HCT116 (cell line): Measurements from ENCODE around the gene C2orf92. TPM values are rescaled to one million over a fixed set of nuclear protein-coding genes. Genes with fewer than 3 reads are reported as not detected.

Experiments used
- ATAC-seq: fragments of 200-7000 bp; cut with Tn5 transposase; 2 replicates; pipeline ENCODE4 v1.9.1; 2020; ENCODE audit warnings: mild to moderate bottlenecking, moderate library complexity
- BruUV-seq: library from RNA; stranded (reverse); fragments of 400-500 nt; replicated peaks from 2 replicates; lab custom pipeline; 2021; lab: Mats Ljungman, UMichigan
- CTCF ChIA-PET: fragments of 300-600 bp; sonication (Branson Sonifier 250); formaldehyde crosslinking; loops from one replicate; lab custom pipeline; 2021; ENCODE audit warnings: antibody characterized with exemption; lab: Charles Lee
- POLR2A ChIA-PET: fragments of 300-600, 350-600 bp; sonication (Branson Sonifier 250); formaldehyde crosslinking; loops from one replicate; lab custom pipeline; 2021; ENCODE audit warnings: antibody characterized with exemption; lab: Charles Lee
- RAD21 ChIA-PET, 2 experiments: fragments of 300-600 bp; sonication (Branson Sonifier 250); formaldehyde crosslinking; loops; one replicate each; lab custom pipeline; 2023; ENCODE audit warnings: low total read pairs in 2 of 2; ENCODE audit not compliant: uncharacterized antibody in 2 of 2, unreplicated experiment in 2 of 2, low non-redundant PET in 1 of 2; lab: Charles Lee
- DNase-seq: peaks from one replicate; pipeline ENCODE4 v3.0.0-alpha.2; 2010; ENCODE audit warnings: low read depth, low spot score
- H2AFZ ChIP-seq: fragments of 200-600 bp; shearing (Covaris generic), sonication (generic); 2 replicates; pipeline ENCODE4 v1.6.1; 2017; ENCODE audit warnings: low read depth, mixed run types, mixed read lengths, antibody characterized with exemption, low read length; ENCODE audit not compliant: poor library complexity, severe bottlenecking
- H3K27ac ChIP-seq: 2 replicates; pipeline ENCODE4 v1.5.1; 2012; ENCODE audit warnings: low read depth, low read length
- H3K27me3 ChIP-seq: fragments of 200-600 bp; sonication (generic); 2 replicates; pipeline ENCODE4 v1.6.1; 2016; ENCODE audit warnings: mixed run types, low read length, mixed read lengths; ENCODE audit not compliant: insufficient read depth
- H3K36me3 ChIP-seq, 2 experiments: fragments of 200-500 bp in 1 of 2; fragments of 200-600 bp in 1 of 2; sonication (Bioruptor generic) in 1 of 2; sonication (generic) in 1 of 2; 2 replicates each; pipeline versions ENCODE4 v1.5.1 to v1.6.1; 2014 to 2016; ENCODE audit warnings: low read length in 2 of 2, inconsistent platforms in 1 of 2, mixed read lengths in 1 of 2, mixed run types in 1 of 2; ENCODE audit not compliant: insufficient read depth in 2 of 2, control insufficient read depth in 1 of 2
- H3K4me1 ChIP-seq, 2 experiments: fragments of 200-600 bp in 1 of 2; sonication (generic) in 1 of 2; 2 replicates each; pipeline versions ENCODE4 v1.5.1 to v1.6.1; 2012 to 2017; ENCODE audit warnings: low read length in 2 of 2, inconsistent platforms in 1 of 2, mild to moderate bottlenecking in 1 of 2, mixed read lengths in 1 of 2, mixed run types in 1 of 2, moderate library complexity in 1 of 2; ENCODE audit not compliant: insufficient read depth in 2 of 2, control insufficient read depth in 1 of 2
- H3K4me2 ChIP-seq: fragments of 200-600 bp; sonication (generic); 2 replicates; pipeline ENCODE4 v1.6.1; 2017; ENCODE audit warnings: mixed run types, low read length, mixed read lengths
- H3K4me3 ChIP-seq, 2 experiments: fragments of 200-600 bp in 1 of 2; sonication (generic) in 1 of 2; replicated peaks in 1 of 2; 2 replicates each; pipeline ENCODE4 v1.5.1; 2011 to 2016; ENCODE audit warnings: low read length in 2 of 2, control low read depth in 1 of 2, low read depth in 1 of 2, mild to moderate bottlenecking in 1 of 2, mixed read lengths in 1 of 2, mixed run types in 1 of 2
- H3K79me2 ChIP-seq: fragments of 200-600 bp; sonication (generic); 2 replicates; pipeline ENCODE4 v1.6.1; 2017; ENCODE audit warnings: mild to moderate bottlenecking, mixed run types, low read length, moderate library complexity, mixed read lengths; ENCODE audit not compliant: insufficient read depth
- H3K9ac ChIP-seq: fragments of 200-600 bp; sonication (generic); 2 replicates; pipeline ENCODE4 v1.6.1; 2016; ENCODE audit warnings: low read length, mixed read lengths
- H3K9me2 ChIP-seq: fragments of 200-600 bp; sonication (generic), shearing (Covaris generic); 2 replicates; pipeline ENCODE4 v1.6.1; 2017; ENCODE audit warnings: mixed run types, mild to moderate bottlenecking, moderate library complexity; ENCODE audit not compliant: insufficient read depth
- H3K9me3 ChIP-seq, 2 experiments: fragments of 200-500 bp in 1 of 2; fragments of 200-600 bp in 1 of 2; sonication (Bioruptor generic) in 1 of 2; sonication (generic) in 1 of 2; 2 replicates each; pipeline ENCODE4 v1.6.1; 2014 to 2017; ENCODE audit warnings: low read length in 2 of 2, mixed read lengths in 2 of 2, inconsistent platforms in 1 of 2, low read depth in 1 of 2, mild to moderate bottlenecking in 1 of 2, mixed run types in 1 of 2, moderate library complexity in 1 of 2; ENCODE audit not compliant: control insufficient read depth in 1 of 2, insufficient read depth in 1 of 2
- H4K20me1 ChIP-seq: fragments of 200-600 bp; sonication (generic), shearing (Covaris generic); 2 replicates; pipeline ENCODE4 v1.6.1; 2017; ENCODE audit warnings: mixed run types, mild to moderate bottlenecking, moderate library complexity; ENCODE audit not compliant: insufficient read depth
- ATF3 ChIP-seq: IDR thresholded peaks from 2 replicates; pipeline ENCODE4 v1.6.1; 2012
- CBX3 ChIP-seq: IDR thresholded peaks from 2 replicates; pipeline ENCODE4 v1.6.1; 2012; ENCODE audit warnings: low read depth
- EGR1 ChIP-seq: IDR thresholded peaks from 2 replicates; pipeline ENCODE4 v1.6.1; 2012; ENCODE audit warnings: low read depth
- ELF1 ChIP-seq: IDR thresholded peaks from 2 replicates; pipeline ENCODE4 v1.6.1; 2012; ENCODE audit warnings: low read depth, borderline replicate concordance
- EZH2 ChIP-seq: fragments of 200-600 bp; sonication (generic); IDR thresholded peaks from 2 replicates; pipeline ENCODE4 v1.6.1; 2017; ENCODE audit warnings: antibody characterized with exemption, mixed run types
- EZH2phosphoT487 ChIP-seq: fragments of 200-600 bp; IDR thresholded peaks from 2 replicates; pipeline ENCODE4 v1.6.1; 2018; ENCODE audit warnings: antibody characterized with exemption, borderline replicate concordance
- FOSL1 ChIP-seq: IDR thresholded peaks from 2 replicates; pipeline ENCODE4 v1.6.1; 2012; ENCODE audit warnings: low read depth
- JUND ChIP-seq: IDR thresholded peaks from 2 replicates; pipeline ENCODE4 v1.6.1; 2012
- POLR2A ChIP-seq: IDR thresholded peaks from 2 replicates; pipeline ENCODE4 v1.7.0; 2011; ENCODE audit warnings: borderline replicate concordance; ENCODE audit not compliant: insufficient read depth, insufficient read length; ENCODE audit errors: extremely low read depth
- SIN3A ChIP-seq: IDR thresholded peaks from 2 replicates; pipeline ENCODE4 v1.6.1; 2012; ENCODE audit warnings: low read depth
- SP1 ChIP-seq: IDR thresholded peaks from 2 replicates; pipeline ENCODE4 v1.6.1; 2012; ENCODE audit warnings: low read depth
- SRF ChIP-seq: IDR thresholded peaks from 2 replicates; pipeline ENCODE4 v1.6.1; 2012; ENCODE audit warnings: low read depth
- TCF7L2 ChIP-seq: IDR thresholded peaks from 2 replicates; pipeline ENCODE4 v1.7.0; 2011; ENCODE audit warnings: borderline replicate concordance, inconsistent platforms; ENCODE audit not compliant: insufficient read depth, insufficient read length; ENCODE audit errors: extremely low read depth
- ZFX ChIP-seq: fragments of 450-650 bp; IDR thresholded peaks from 2 replicates; pipeline ENCODE4 v1.6.1; 2017
- ZNF274 ChIP-seq: fragments of 200-500 bp; sonication (Bioruptor generic); IDR thresholded peaks from 2 replicates; pipeline ENCODE4 v1.6.1; 2014; ENCODE audit warnings: mild to moderate bottlenecking, low read depth, low read length, inconsistent platforms
- intact Hi-C: fragments of 100-400 bp; cut with micrococcal nuclease; formaldehyde crosslinking; loops from 2 replicates; pipeline ENCODE4 v1.10.0; 2022
- total RNA-seq: library from RNA; stranded (reverse); gene quantifications from one replicate; pipeline ENCODE4 v1.2.1, GENCODE V29; 2021; ENCODE audit not compliant: unreplicated experiment
- TF ChIP-seq, protein P1 (sequence below): IDR thresholded peaks from 2 replicates; pipeline ENCODE4 v1.6.1; 2011; ENCODE audit warnings: mild to moderate bottlenecking, low read length, moderate library complexity; ENCODE audit not compliant: insufficient replicate concordance; ENCODE audit errors: extremely low read depth
- TF ChIP-seq, protein P2 (sequence below): IDR thresholded peaks from 2 replicates; pipeline ENCODE4 v1.6.1; 2012; ENCODE audit warnings: low read depth
- TF ChIP-seq, protein P3 (sequence below), 3 experiments: fragments of 200-600 bp in 1 of 3; sonication (generic) in 1 of 3; IDR thresholded peaks in 2 of 3; conservative IDR thresholded peaks in 1 of 3; 2 replicates each; pipeline ENCODE4 v1.5.1; 2012 to 2017; ENCODE audit warnings: low read depth in 2 of 3, low read length in 2 of 3, antibody characterized with exemption in 1 of 3, borderline replicate concordance in 1 of 3, control low read depth in 1 of 3, mild to moderate bottlenecking in 1 of 3, mixed read lengths in 1 of 3, mixed run types in 1 of 3, moderate library complexity in 1 of 3; ENCODE audit not compliant: insufficient read depth in 1 of 3

C2orf92 gene
- total RNA-seq, 1 experiment from 2014 or later: 3.0 TPM

GRCh38 chr2:97663962-97664635, 5.4 kb upstream of the C2orf92 start, which contains the start of gene ACTR1B (continued):
- TF ChIP-seq, protein P1, sequence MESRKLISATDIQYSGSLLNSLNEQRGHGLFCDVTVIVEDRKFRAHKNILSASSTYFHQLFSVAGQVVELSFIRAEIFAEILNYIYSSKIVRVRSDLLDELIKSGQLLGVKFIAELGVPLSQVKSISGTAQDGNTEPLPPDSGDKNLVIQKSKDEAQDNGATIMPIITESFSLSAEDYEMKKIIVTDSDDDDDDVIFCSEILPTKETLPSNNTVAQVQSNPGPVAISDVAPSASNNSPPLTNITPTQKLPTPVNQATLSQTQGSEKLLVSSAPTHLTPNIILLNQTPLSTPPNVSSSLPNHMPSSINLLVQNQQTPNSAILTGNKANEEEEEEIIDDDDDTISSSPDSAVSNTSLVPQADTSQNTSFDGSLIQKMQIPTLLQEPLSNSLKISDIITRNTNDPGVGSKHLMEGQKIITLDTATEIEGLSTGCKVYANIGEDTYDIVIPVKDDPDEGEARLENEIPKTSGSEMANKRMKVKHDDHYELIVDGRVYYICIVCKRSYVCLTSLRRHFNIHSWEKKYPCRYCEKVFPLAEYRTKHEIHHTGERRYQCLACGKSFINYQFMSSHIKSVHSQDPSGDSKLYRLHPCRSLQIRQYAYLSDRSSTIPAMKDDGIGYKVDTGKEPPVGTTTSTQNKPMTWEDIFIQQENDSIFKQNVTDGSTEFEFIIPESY: no peak
- TF ChIP-seq SRF (no peak), EZH2 (no peak), SP1 (peak; percentile 96)

- DNase-seq: peak; percentile 43
- Histone ChIP-seq H4K20me1 (no peaks in the 10 kb centered on the region), H3K9me3 (no peaks in the 10 kb centered on the region), H3K4me2 (peak overlapping the region; percentile 86), H3K9ac (peak overlapping the region; percentile 77), H3K9me2 (no peaks in the 10 kb centered on the region), H3K79me2 (peaks cover 30% of the 10 kb centered on the region), H3K27me3 (no peaks in the 10 kb centered on the region), H3K27ac (peak overlapping the region; percentile 79), H3K4me1 (peaks cover 6 to 20% of the 10 kb centered on the region in 2 experiments; a peak in 3 of 4 replicates), H2AFZ (peak overlapping the region; percentile 81), H3K36me3 (no peaks in the 10 kb centered on the region; a peak in 1 of 4 replicates), H3K4me3 (peak overlapping the region; percentile 62 to 88)
- ChIA-PET POLR2A (interaction anchor here (0.6 to 1.5 kb wide), 9 partner anchors 8 to 93 kb away, joined by 3 to 22 read pairs (median 4); partner anchors contain the start of gene COX5B), CTCF (interaction anchor here (0.7 to 1.7 kb wide), 9 partner anchors 9 to 76 kb away, joined by 3 to 12 read pairs (median 7); partner anchors contain the start of gene COX5B), RAD21 (interaction anchor here (0.6 to 0.9 kb wide), 2 partner anchors 33 kb away, joined by 3 read pairs; no protein-coding TSS in a partner anchor)
- BruUV-seq: TSS peak; percentile 94
- ATAC-seq: peak; percentile 18; the same call in 1 of the 2 replicates
- intact Hi-C loops: loop anchor here (1.0 kb wide), 1 partner anchor 33 kb away; no protein-coding TSS in a partner anchor
- no peak for TF ChIP-seq TCF7L2
- TF ChIP-seq JUND: no peak
- no peak for TF ChIP-seq SRF
- no peak for TF ChIP-seq CBX3
- TF ChIP-seq, protein P2, sequence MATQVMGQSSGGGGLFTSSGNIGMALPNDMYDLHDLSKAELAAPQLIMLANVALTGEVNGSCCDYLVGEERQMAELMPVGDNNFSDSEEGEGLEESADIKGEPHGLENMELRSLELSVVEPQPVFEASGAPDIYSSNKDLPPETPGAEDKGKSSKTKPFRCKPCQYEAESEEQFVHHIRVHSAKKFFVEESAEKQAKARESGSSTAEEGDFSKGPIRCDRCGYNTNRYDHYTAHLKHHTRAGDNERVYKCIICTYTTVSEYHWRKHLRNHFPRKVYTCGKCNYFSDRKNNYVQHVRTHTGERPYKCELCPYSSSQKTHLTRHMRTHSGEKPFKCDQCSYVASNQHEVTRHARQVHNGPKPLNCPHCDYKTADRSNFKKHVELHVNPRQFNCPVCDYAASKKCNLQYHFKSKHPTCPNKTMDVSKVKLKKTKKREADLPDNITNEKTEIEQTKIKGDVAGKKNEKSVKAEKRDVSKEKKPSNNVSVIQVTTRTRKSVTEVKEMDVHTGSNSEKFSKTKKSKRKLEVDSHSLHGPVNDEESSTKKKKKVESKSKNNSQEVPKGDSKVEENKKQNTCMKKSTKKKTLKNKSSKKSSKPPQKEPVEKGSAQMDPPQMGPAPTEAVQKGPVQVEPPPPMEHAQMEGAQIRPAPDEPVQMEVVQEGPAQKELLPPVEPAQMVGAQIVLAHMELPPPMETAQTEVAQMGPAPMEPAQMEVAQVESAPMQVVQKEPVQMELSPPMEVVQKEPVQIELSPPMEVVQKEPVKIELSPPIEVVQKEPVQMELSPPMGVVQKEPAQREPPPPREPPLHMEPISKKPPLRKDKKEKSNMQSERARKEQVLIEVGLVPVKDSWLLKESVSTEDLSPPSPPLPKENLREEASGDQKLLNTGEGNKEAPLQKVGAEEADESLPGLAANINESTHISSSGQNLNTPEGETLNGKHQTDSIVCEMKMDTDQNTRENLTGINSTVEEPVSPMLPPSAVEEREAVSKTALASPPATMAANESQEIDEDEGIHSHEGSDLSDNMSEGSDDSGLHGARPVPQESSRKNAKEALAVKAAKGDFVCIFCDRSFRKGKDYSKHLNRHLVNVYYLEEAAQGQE: no peak
- no peak for TF ChIP-seq EZH2phosphoT487
- no peak for TF ChIP-seq ATF3
- TF ChIP-seq FOSL1: no peak
- TF ChIP-seq, protein P3, sequence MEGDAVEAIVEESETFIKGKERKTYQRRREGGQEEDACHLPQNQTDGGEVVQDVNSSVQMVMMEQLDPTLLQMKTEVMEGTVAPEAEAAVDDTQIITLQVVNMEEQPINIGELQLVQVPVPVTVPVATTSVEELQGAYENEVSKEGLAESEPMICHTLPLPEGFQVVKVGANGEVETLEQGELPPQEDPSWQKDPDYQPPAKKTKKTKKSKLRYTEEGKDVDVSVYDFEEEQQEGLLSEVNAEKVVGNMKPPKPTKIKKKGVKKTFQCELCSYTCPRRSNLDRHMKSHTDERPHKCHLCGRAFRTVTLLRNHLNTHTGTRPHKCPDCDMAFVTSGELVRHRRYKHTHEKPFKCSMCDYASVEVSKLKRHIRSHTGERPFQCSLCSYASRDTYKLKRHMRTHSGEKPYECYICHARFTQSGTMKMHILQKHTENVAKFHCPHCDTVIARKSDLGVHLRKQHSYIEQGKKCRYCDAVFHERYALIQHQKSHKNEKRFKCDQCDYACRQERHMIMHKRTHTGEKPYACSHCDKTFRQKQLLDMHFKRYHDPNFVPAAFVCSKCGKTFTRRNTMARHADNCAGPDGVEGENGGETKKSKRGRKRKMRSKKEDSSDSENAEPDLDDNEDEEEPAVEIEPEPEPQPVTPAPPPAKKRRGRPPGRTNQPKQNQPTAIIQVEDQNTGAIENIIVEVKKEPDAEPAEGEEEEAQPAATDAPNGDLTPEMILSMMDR (IDR thresholded peaks at IDR 0.05 in 2 of 3, conservative IDR thresholded peaks at IDR 0.05 in 1 of 3; ENCODE audit: borderline replicate concordance in 1 of 3, insufficient read depth in 1 of 3, low read depth in 2 of 3, low read length in 2 of 3): no peak; a peak in 1 of 6 replicates
- no peak for TF ChIP-seq ELF1
- no peak for TF ChIP-seq ZNF274
- no peak for TF ChIP-seq ZFX
- TF ChIP-seq EGR1: no peak
- TF ChIP-seq EZH2: no peak
- no peak for TF ChIP-seq SIN3A
- TF ChIP-seq POLR2A: no peak
- TF ChIP-seq SP1: no peak
These were observed 4.9 kb upstream of the C2orf92 start for GRCh38 chr2:97664636-97664970.
